Measurements from ENCODE around the gene SUPV3L1.

DNA sequence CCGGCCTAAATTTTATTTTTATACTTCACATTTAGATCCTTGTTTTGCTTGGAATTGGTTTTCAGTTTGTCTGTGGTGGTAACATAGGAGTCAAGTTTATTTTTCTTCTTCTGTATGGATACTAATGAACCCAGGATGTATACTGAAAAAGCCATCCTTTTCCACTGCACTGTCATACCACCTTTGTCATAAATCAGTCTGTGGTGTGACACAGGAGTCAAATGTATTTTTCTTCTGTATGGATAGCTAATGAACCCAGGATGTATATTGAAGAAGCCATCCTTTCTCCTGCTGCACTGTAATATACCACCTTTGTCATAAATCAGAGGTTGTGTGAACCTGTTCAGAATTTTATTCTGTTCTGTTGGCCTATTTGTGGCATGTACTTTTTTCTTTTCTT, 34.7 kb upstream of the SUPV3L1 start:
- TF ChIP-seq, protein P1, sequence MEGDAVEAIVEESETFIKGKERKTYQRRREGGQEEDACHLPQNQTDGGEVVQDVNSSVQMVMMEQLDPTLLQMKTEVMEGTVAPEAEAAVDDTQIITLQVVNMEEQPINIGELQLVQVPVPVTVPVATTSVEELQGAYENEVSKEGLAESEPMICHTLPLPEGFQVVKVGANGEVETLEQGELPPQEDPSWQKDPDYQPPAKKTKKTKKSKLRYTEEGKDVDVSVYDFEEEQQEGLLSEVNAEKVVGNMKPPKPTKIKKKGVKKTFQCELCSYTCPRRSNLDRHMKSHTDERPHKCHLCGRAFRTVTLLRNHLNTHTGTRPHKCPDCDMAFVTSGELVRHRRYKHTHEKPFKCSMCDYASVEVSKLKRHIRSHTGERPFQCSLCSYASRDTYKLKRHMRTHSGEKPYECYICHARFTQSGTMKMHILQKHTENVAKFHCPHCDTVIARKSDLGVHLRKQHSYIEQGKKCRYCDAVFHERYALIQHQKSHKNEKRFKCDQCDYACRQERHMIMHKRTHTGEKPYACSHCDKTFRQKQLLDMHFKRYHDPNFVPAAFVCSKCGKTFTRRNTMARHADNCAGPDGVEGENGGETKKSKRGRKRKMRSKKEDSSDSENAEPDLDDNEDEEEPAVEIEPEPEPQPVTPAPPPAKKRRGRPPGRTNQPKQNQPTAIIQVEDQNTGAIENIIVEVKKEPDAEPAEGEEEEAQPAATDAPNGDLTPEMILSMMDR (IDR thresholded peaks at IDR 0.05) = no peak
- TF ChIP-seq POLR2A (IDR thresholded peaks at IDR 0.05) = no peak
- no peak for TF ChIP-seq POLR2AphosphoS5 (IDR thresholded peaks at IDR 0.05)

All from breast epithelium (tissue), 3 donors.